Liver (tissue), 9 donors: ENCODE results near the gene DDR2. TPM values are rescaled to one million over a fixed set of nuclear protein-coding genes. Genes with fewer than 3 reads are reported as not detected.

Experiments used
- DNase-seq: peaks from one replicate; pipeline ENCODE4 v3.0.0-alpha.2; 2017; ENCODE audit warnings: low spot score
- H3K27ac ChIP-seq, 2 donors: one replicate each; pipeline ENCODE4 v1.7.0; 2013; ENCODE audit warnings: inconsistent platforms in 2 of 2, low read length in 2 of 2, control low read depth in 1 of 2, low read depth in 1 of 2, mild to moderate bottlenecking in 1 of 2
- H3K27me3 ChIP-seq, 4 donors: one replicate each; pipeline versions ENCODE4 v1.6.1 to v1.7.0; 2013; ENCODE audit warnings: low read length in 3 of 4, inconsistent platforms in 1 of 4, mild to moderate bottlenecking in 1 of 4, moderate library complexity in 1 of 4; ENCODE audit not compliant: control insufficient read depth in 4 of 4, insufficient read depth in 4 of 4
- H3K36me3 ChIP-seq, 4 donors: one replicate each; pipeline versions ENCODE4 v1.6.1 to v1.7.0; 2013; ENCODE audit warnings: low read length in 3 of 4, mild to moderate bottlenecking in 3 of 4, low read depth in 1 of 4, moderate library complexity in 1 of 4; ENCODE audit not compliant: control insufficient read depth in 4 of 4, insufficient read depth in 3 of 4
- H3K4me1 ChIP-seq, 4 donors: one replicate each; pipeline versions ENCODE4 v1.6.1 to v1.7.0; 2013; ENCODE audit warnings: low read length in 3 of 4, mild to moderate bottlenecking in 3 of 4, moderate library complexity in 1 of 4; ENCODE audit not compliant: control insufficient read depth in 4 of 4, insufficient read depth in 4 of 4
- H3K4me3 ChIP-seq, 3 donors: one replicate each; pipeline versions ENCODE4 v1.6.1 to v1.7.0; 2013; ENCODE audit warnings: low read length in 3 of 3, control low read depth in 1 of 3, low read depth in 1 of 3, mild to moderate bottlenecking in 1 of 3
- H3K9ac ChIP-seq, 2 donors: one replicate each; pipeline ENCODE4 v1.7.0; 2013; ENCODE audit warnings: low read length in 2 of 2, mild to moderate bottlenecking in 2 of 2, moderate library complexity in 2 of 2, control low read depth in 1 of 2, low read depth in 1 of 2
- H3K9me3 ChIP-seq, 4 donors: one replicate each; pipeline versions ENCODE4 v1.6.1 to v1.7.0; 2013; ENCODE audit warnings: low read length in 3 of 4; ENCODE audit not compliant: control insufficient read depth in 4 of 4
- CTCF ChIP-seq: fragments of 150-350 bp; IDR thresholded peaks from 2 replicates; pipeline ENCODE4 v1.5.1; 2017; ENCODE audit warnings: improper control_type of control experiment, low read depth, low read length; ENCODE audit not compliant: missing input control
- EGR1 ChIP-seq, 2 donors: IDR thresholded peaks; 2 replicates each; pipeline ENCODE4 v1.6.1; 2016 to 2018; ENCODE audit warnings: antibody characterized with exemption in 2 of 2, low read depth in 2 of 2
- FOXA1 ChIP-seq: IDR thresholded peaks from 2 replicates; pipeline ENCODE4 v1.6.1; 2016; ENCODE audit warnings: antibody characterized with exemption
- FOXA2 ChIP-seq: IDR thresholded peaks from 2 replicates; pipeline ENCODE4 v1.6.1; 2016; ENCODE audit warnings: antibody characterized with exemption
- GABPA ChIP-seq, 2 donors: IDR thresholded peaks in 1 of 2; conservative IDR thresholded peaks in 1 of 2; 2 replicates each; pipeline ENCODE4 v1.6.1; 2016; ENCODE audit warnings: antibody characterized with exemption in 2 of 2, mild to moderate bottlenecking in 1 of 2, moderate library complexity in 1 of 2
- HNF4A ChIP-seq, 2 donors: conservative IDR thresholded peaks; 2 replicates each; pipeline ENCODE4 v1.6.1; 2016; ENCODE audit warnings: antibody characterized with exemption in 2 of 2, mild to moderate bottlenecking in 2 of 2
- HNF4G ChIP-seq: IDR thresholded peaks from 2 replicates; pipeline ENCODE4 v1.6.1; 2016; ENCODE audit warnings: antibody characterized with exemption
- JUND ChIP-seq, 2 donors: IDR thresholded peaks; 2 replicates each; pipeline ENCODE4 v1.6.1; 2016; ENCODE audit warnings: antibody characterized with exemption in 2 of 2
- MAX ChIP-seq: IDR thresholded peaks from 2 replicates; pipeline ENCODE4 v1.6.1; 2016; ENCODE audit warnings: antibody characterized with exemption
- NR2F2 ChIP-seq: IDR thresholded peaks from 2 replicates; pipeline ENCODE4 v1.6.1; 2016; ENCODE audit warnings: antibody characterized with exemption
- RAD21 ChIP-seq, 2 donors: IDR thresholded peaks; 2 replicates each; pipeline ENCODE4 v1.6.1; 2016; ENCODE audit warnings: antibody characterized with exemption in 2 of 2, mild to moderate bottlenecking in 2 of 2
- RXRA ChIP-seq, 2 donors: IDR thresholded peaks; 2 replicates each; pipeline ENCODE4 v1.6.1; 2017 to 2018; ENCODE audit warnings: antibody characterized with exemption in 2 of 2, mild to moderate bottlenecking in 1 of 2
- SP1 ChIP-seq: IDR thresholded peaks from 2 replicates; pipeline ENCODE4 v1.6.1; 2018; ENCODE audit warnings: antibody characterized with exemption, mild to moderate bottlenecking
- TAF1 ChIP-seq: conservative IDR thresholded peaks from 2 replicates; pipeline ENCODE4 v1.6.1; 2016; ENCODE audit warnings: antibody characterized with exemption, mild to moderate bottlenecking
- YY1 ChIP-seq: IDR thresholded peaks from 2 replicates; pipeline ENCODE4 v1.6.1; 2016; ENCODE audit warnings: antibody characterized with exemption, mild to moderate bottlenecking
- ZBTB33 ChIP-seq: IDR thresholded peaks from 2 replicates; pipeline ENCODE4 v1.6.1; 2016; ENCODE audit warnings: antibody characterized with exemption
- WGBS: extraction: QIAGEN DNeasy Blood & Tissue Kit; methylation state at CpG from one replicate; pipeline ENCODE4 v1.1.7; 2013; 5-methylcytosine and 5-hydroxymethylcytosine counted together
- polyA plus RNA-seq, 2 donors: library from polyadenylated mRNA; stranded (reverse) in 1 of 2; unstranded in 1 of 2; fragments of 200-250 nt in 1 of 2; fragments of >200 nt in 1 of 2; fragmentation: Nextera tagmentation in 1 of 2; extraction: Ambion mirVana in 1 of 2; gene quantifications; one replicate each; pipeline versions ENCODE4 v1.2.1 to v1.2.3, GENCODE V29; 2013 to 2015
- total RNA-seq, 2 donors: library from RNA; depleted of rRNA; stranded (reverse); fragments of >200 nt; gene quantifications; one replicate each; pipeline ENCODE4 v1.2.3, GENCODE V29; 2014
- TF ChIP-seq, protein P1 (sequence below): IDR thresholded peaks from 2 replicates; pipeline ENCODE4 v1.6.1; 2016; ENCODE audit warnings: antibody characterized with exemption, mild to moderate bottlenecking
- TF ChIP-seq, protein P2 (sequence below): IDR thresholded peaks from 2 replicates; pipeline ENCODE4 v1.6.1; 2016; ENCODE audit warnings: antibody characterized with exemption
- donor health status: healthy.
- donor health status: healthy.
- donor health status: healthy.
- donor health status: healthy.
- donor health status: healthy.

DDR2 gene
- total and polyA plus RNA-seq, 4 donors: 1.2 to 6.4 (median 2.1) TPM

DNA sequence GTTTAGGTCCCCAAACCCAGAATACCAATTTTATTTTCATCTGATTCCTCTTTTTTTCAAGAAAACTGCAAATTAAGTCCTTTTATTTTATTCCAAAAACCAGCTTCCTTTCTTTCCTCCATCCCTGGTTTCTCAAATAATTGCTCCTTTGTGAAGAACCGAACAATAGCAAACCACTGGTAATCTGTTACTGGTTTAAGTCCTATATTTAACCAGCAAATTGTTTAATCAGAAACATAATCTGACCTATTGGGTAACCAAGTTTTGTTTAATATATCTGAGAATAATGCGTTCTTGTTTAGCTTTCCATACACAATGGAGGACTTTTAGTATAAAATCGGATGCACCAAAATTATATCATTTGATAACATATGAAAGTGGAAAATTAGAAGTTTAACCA is 13.2 kb upstream of the DDR2 start:
- no peak overlapping the region for H3K27ac ChIP-seq
- no peaks in the 10 kb centered on the region for H3K27me3 ChIP-seq
- 94% methylated on average over 3 of the region's 3 CpGs for WGBS
- DNase-seq: no peak
- no peak for TF ChIP-seq EGR1 (IDR thresholded peaks at IDR 0.05; ENCODE audit: low read depth in 2 of 2)
- no peak for TF ChIP-seq JUND (IDR thresholded peaks at IDR 0.05)
- no peak for TF ChIP-seq TAF1
- TF ChIP-seq YY1: no peak
- no peak for TF ChIP-seq RAD21 (IDR thresholded peaks at IDR 0.05)
- TF ChIP-seq NR2F2: no peak
- TF ChIP-seq CTCF: no peak
- H3K9me3 ChIP-seq: peaks cover 1 to 8% (median 5%) of the 10 kb centered on the region in 4 donors
- no peak overlapping the region for H3K4me3 ChIP-seq
- H3K36me3 ChIP-seq: no peaks in the 10 kb centered on the region
- H3K4me1 ChIP-seq: peaks cover 0 to under 1% (median 0%) of the 10 kb centered on the region in 4 donors
- no peak overlapping the region for H3K9ac ChIP-seq

DNA sequence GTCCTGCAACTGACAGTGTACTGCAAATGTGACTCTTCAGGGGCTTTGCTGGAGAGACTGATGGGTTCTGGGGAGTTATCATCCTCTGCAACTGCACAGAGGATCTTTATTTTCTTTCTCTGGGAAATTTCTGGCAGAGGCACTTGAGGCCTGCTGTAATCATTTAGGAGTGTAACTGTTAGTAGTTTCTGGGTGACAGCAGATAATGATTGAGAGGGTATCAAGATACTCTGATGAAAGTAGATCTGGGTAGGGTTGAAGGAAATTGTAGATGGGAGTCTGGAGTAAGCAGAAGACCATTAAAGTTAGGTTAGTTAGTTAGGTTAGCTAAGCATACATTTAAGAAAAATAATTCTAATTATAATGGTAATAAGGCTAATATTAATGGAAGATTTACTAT is 11.0 kb upstream of the DDR2 start:
- Histone ChIP-seq H3K4me3 (no peak overlapping the region), H3K36me3 (no peaks in the 10 kb centered on the region), H3K9me3 (peaks cover 1 to 8% (median 5%) of the 10 kb centered on the region in 4 donors), H3K27ac (no peak overlapping the region), H3K4me1 (no peaks in the 10 kb centered on the region), H3K27me3 (no peaks in the 10 kb centered on the region), H3K9ac (no peak overlapping the region)
- no peak for DNase-seq
- TF ChIP-seq GABPA (IDR thresholded peaks at IDR 0.05 in 1 of 2, conservative IDR thresholded peaks at IDR 0.05 in 1 of 2) (no peak), FOXA1 (no peak), RAD21 (IDR thresholded peaks at IDR 0.05) (no peak), JUND (IDR thresholded peaks at IDR 0.05) (no peak), RXRA (IDR thresholded peaks at IDR 0.05) (no peak), ZBTB33 (no peak), MAX (no peak), NR2F2 (no peak), HNF4G (no peak), CTCF (no peak), FOXA2 (no peak), TAF1 (no peak), HNF4A (conservative IDR thresholded peaks at IDR 0.05) (no peak), YY1 (no peak), SP1 (no peak), EGR1 (IDR thresholded peaks at IDR 0.05; ENCODE audit: low read depth in 2 of 2) (no peak)
- TF ChIP-seq, protein P1, sequence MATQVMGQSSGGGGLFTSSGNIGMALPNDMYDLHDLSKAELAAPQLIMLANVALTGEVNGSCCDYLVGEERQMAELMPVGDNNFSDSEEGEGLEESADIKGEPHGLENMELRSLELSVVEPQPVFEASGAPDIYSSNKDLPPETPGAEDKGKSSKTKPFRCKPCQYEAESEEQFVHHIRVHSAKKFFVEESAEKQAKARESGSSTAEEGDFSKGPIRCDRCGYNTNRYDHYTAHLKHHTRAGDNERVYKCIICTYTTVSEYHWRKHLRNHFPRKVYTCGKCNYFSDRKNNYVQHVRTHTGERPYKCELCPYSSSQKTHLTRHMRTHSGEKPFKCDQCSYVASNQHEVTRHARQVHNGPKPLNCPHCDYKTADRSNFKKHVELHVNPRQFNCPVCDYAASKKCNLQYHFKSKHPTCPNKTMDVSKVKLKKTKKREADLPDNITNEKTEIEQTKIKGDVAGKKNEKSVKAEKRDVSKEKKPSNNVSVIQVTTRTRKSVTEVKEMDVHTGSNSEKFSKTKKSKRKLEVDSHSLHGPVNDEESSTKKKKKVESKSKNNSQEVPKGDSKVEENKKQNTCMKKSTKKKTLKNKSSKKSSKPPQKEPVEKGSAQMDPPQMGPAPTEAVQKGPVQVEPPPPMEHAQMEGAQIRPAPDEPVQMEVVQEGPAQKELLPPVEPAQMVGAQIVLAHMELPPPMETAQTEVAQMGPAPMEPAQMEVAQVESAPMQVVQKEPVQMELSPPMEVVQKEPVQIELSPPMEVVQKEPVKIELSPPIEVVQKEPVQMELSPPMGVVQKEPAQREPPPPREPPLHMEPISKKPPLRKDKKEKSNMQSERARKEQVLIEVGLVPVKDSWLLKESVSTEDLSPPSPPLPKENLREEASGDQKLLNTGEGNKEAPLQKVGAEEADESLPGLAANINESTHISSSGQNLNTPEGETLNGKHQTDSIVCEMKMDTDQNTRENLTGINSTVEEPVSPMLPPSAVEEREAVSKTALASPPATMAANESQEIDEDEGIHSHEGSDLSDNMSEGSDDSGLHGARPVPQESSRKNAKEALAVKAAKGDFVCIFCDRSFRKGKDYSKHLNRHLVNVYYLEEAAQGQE: no peak
- TF ChIP-seq, protein P2, sequence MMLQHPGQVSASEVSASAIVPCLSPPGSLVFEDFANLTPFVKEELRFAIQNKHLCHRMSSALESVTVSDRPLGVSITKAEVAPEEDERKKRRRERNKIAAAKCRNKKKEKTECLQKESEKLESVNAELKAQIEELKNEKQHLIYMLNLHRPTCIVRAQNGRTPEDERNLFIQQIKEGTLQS: no peak
